Activated CD4-positive, alpha-beta T cell treated with anti-CD3 and anti-CD28 coated beads for 24 hours (primary cell): Measurements from ENCODE around the gene ST7.

ENCODE experiments used
- DNase-seq, 2 donors: peaks; one replicate each; pipeline ENCODE4 v3.0.0-alpha.2; 2020; ENCODE audit warnings: low read depth in 2 of 2

The ST7 gene

GRCh38 chr7:117065571-117066150 is 112.4 kb downstream of the ST7 start:
- DNase-seq: no peak

- DNase-seq: no peak
Measured at GRCh38 chr7:117066668-117067067, 113.4 kb downstream of the ST7 start.

DNA sequence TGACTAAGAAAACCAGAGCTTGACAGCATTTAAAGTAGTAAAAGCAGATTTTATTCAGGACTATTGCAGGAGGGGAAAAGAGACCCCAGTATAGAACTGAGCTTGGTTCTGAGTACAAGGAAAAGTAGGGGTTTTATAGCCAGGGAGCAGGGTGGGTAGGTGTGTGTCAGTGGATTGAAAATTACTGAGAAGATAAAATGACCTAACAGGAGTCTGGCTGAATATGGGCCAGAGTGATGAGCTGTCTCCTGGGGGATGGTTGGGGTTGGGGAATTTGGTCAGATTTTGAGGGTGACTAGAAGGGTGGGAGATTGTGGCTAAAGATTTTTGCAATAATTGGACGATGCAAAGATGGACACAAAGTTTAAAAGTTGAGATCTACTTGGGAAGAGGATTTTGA is 114.0 kb downstream of the ST7 start:
- no peak for DNase-seq

GRCh38 chr7:117068511-117069145 is 115.3 kb downstream of the ST7 start:
- no peak for DNase-seq

DNA sequence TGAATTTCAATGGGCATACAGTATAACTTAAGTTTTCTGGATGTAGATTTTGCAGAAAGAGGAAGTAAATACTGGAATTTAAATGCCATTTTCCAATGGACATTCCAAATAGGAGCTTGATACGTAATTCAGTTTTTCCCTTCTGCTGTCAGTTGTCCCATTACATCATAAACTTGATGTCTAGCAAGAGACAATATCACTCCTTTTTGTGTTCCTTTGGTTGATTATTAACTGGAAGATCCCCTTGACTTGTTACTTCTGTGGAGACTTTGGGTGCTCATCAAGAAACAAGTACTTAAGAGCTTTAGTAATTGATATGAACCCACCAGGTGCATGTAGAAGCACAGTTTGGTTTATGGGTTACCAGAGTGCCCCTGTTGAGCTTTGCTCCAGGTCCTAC is 116.1 kb downstream of the ST7 start:
- no peak for DNase-seq

- DNase-seq: no peak
Measured at GRCh38 chr7:117071551-117071950, 118.2 kb downstream of the ST7 start.

DNA sequence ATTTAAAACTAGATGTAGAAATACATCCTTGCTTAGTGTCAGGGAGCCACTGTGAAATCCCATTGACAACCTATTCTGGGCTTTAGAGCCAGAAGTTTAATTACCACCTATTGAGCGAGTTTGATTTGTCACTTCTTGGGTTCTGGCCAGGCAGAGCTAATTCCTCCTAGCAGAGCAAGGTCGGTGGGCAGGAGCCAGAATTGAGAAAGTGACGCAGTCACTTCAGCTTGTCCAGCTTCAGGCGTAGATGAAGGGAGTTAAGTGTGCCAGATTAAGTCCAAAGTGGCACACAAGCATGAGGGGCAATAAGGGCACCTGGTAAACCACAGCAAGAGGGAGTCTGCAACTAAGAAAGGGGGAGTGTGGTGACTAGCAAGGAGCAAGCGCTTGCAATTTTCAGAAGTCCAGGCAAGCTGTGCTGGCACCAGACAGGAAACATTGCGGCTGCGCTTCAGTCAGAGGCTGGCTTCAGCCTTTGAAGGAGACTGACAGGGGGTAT is 119.4 kb downstream of the ST7 start:
- no peak for DNase-seq

GRCh38 chr7:117074378-117074777 is 121.1 kb downstream of the ST7 start:
- DNase-seq: no peak

- no peak for DNase-seq
Measured at GRCh38 chr7:117075934-117076333, 122.6 kb downstream of the ST7 start.

DNA sequence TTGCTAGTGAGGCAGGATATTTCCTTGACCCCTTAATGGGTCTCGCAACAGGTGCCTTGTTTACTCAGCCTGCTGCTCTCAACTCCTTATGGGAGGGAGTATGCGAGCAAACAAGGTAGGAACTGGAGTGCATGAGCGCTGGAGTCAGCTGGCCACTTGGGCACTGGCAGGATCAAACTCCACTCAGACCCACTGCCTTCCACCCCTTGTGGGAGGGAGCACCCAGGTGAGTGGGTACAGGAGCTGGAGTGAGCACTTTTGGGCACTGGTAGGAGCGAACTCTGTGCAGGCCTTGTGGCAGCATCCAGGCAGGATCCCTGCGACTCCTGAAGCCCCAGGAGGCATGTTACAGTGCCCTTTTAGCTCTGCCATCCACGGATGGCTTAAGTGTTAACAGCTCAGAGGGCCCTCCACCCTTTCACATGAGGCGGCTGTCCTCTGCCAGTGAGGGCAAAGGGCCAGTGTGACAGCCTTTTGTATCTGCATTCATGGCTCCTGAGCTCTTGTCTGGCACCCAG is 123.2 kb downstream of the ST7 start:
- DNase-seq: no peak

DNA sequence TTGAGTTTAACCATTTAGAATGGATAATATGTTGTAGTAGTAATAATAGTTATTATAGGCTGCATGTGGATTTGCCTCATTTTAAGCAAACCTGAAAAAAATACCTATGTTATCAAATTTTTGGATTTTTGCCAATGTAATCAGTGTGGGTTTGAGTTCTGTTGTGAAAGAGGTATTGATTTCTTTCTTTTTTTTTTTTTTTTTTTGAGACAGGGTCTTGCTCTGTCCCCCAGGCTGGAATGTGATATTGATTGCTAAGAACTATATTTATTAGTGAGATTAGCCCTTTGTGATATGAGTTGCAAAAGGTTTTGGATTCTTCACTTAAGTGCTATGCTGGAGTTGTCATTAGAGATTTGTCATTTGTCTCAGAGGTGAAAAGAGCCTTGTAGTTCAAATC is 124.4 kb downstream of the ST7 start:
- DNase-seq: no peak

GRCh38 chr7:117082647-117083046 is 129.3 kb downstream of the ST7 start:
- DNase-seq: no peak

DNA sequence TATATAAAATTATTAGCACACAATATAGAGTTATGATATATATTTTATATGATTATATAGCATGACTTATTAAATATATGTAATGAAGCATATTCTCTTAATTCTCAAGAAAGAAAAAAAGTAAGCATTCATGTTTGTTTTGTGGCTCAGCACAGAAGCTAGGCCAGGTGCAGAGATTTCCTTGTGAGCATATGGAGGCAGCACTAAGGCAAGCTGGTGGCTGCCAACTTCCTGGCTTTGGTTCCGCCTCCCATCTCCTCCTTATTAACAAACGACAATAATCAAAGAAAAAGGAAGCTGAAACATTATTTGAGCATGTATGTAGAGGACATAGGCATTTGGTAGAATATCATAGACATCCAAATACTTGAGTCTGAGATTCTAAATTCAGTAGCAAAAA is 130.3 kb downstream of the ST7 start:
- DNase-seq: no peak

DNA sequence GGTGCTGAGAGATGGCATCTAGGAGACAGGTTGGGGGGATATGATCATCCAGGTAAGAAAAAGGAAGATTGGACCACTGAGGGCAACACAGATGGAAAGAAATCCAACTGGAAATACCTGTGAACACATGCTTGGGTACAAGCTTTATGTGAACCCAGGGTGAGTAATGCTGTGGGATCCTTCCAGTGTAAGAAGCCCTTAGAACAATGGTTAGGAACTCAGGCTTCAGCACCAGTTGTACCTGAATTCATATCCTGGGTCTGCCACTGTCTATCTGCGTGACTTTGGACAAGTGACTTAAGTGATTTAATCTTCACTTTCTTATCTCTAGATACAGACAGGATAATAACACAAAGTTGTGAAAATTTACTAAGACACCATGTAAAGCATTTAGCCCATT is 131.0 kb downstream of the ST7 start:
- DNase-seq: no peak

- DNase-seq: no peak
Measured at GRCh38 chr7:117085275-117085674, 132.0 kb downstream of the ST7 start.

GRCh38 chr7:117085769-117086463 is 132.6 kb downstream of the ST7 start:
- no peak for DNase-seq

DNA sequence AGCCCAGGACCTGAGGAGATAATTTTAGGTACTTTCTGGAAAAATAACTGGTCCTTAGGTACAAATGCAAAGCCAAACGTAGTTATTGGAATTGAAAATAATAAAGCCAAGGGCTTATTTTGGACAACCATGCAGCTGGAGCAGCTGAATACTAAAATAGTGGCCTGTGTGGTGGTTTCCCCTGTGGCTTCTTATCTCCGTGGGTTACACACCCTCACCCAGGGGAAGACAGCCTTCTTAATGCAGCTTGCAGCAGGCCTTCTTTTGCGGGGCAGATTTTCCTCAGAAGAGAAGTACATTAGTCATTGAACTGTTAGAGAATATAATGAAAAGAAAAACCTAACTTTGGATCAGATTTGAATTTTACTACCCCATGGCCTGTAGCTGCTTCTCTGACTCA is 133.5 kb downstream of the ST7 start:
- no peak for DNase-seq

DNA sequence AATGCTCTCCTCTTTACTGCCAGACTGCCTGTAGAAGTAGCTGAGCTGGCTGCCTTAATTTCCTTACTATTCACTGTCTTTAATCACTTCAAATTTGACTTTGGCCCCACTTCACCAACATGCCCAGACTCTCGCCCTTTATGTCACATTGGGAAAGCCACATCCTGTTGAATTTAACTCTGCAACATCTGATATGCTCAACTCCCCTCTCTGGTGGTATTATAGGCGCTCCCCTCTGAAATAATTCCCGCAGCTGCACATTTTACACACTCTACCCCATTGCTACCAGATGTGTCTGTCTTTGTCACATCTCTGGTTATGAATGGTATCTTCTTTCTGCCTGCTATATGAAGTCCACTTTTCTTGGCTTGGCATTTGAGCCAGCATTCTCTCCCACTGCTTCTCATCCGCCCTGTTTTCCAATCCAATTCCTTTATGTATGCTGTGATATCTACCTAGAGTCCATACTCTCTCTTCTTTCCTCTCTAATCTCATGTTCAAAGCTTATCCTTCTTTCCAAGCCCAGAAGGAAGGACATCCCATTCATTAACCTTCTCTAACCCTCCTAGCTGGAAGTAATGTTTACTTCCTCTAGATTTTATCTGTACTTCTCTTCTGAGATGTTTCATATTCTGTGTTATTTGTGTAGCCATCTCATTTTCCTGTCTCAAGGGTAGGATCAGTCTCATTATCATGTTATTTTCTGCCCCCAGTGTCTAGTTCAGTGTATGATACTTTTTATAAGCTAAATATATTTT is 134.5 kb downstream of the ST7 start:
- DNase-seq: no peak

GRCh38 chr7:117088623-117089194 is 135.4 kb downstream of the ST7 start:
- DNase-seq: no peak

- no peak for DNase-seq
Measured at GRCh38 chr7:117090791-117091190, 137.5 kb downstream of the ST7 start.

DNA sequence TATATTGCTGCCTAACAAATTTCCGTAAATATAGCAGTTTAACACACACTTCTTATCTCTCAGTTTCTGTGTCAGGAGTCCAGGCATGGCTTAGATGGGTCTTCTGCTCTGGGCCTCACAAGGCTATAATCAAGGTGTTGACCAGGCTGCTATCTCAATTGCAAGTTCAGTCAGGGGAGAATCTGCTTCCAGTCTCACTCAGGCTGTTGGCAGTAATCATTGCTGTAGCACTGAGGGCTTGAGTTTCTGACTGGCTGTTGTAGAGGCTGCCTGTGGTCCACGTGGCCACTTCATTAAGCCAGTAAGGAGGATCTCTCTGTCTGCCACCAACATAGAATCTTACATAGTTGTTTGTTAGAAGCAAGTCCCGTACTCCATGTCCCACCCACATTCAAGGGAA is 138.4 kb downstream of the ST7 start:
- no peak for DNase-seq

DNA sequence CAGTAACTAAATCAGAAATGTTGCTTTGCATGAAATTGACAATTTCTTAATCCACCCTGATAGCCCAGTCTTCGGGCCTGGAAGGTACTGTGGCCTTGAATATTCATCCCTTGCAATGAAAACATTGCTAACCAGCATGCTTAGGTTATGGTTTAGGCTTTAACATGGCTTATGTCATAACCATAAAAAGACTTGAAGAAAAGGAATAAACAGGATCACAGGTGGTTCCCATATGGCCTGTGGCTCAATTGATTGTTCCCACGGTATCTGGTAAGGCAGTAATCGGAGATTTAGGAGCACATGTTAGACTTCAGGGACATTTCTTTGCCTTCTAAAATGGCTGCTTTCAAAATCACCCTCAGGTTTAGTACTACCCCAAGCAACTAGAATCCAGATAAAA is 139.5 kb downstream of the ST7 start:
- no peak for DNase-seq
